Pancreas (tissue), 10 donors: Measurements from ENCODE around the gene PNMA8B. TPM values are rescaled to one million over a fixed set of nuclear protein-coding genes. Genes with fewer than 3 reads are reported as not detected.
A peak's percentile ranks its signal among the peaks of the same experiment; 100 is the strongest.

Source experiments
- ATAC-seq, 4 donors: fragments of 200-7000 bp; cut with Tn5 transposase; one replicate each; pipeline versions ENCODE4 v1.8.0 to v1.9.1; 2020; ENCODE audit warnings: mild to moderate bottlenecking in 4 of 4, moderate library complexity in 4 of 4
- DNase-seq, 6 donors: peaks; one replicate each; pipeline ENCODE4 v3.0.0-alpha.2; 2020
- FAIRE-seq: peaks from 2 replicates; lab custom pipeline; 2012; peaks lifted over from hg19 to GRCh38; lab: Jason Lieb, UNC
- H3K27ac ChIP-seq, 4 donors: fragments of 200-600 bp; sonication (generic); 1 replicate in 3 of 4; 2 replicates in 1 of 4; pipeline versions ENCODE4 v1.5.0 to v1.8.0; 2020
- H3K27me3 ChIP-seq, 4 donors: fragments of 200-600 bp; one replicate each; pipeline ENCODE4 v1.8.0; 2021
- H3K36me3 ChIP-seq, 3 donors: fragments of 200-600 bp; sonication (generic) in 1 of 3; one replicate each; pipeline versions ENCODE4 v1.5.0 to v1.8.0; 2020 to 2021
- H3K4me1 ChIP-seq, 3 donors: fragments of 200-600 bp; one replicate each; pipeline ENCODE4 v1.8.0; 2021
- H3K4me3 ChIP-seq, 4 donors: fragments of 200-600 bp; sonication (generic) in 2 of 4; one replicate each; pipeline versions ENCODE4 v1.5.0 to v1.8.0; 2020 to 2021
- H3K9me3 ChIP-seq, 4 donors: fragments of 200-600 bp; one replicate each; pipeline ENCODE4 v1.8.0; 2021
- CTCF ChIP-seq, 4 donors: fragments of 200-600 bp; sonication (generic) in 3 of 4; IDR thresholded peaks; one replicate each; pipeline versions ENCODE4 v1.5.0 to v1.8.0; 2021; ENCODE audit warnings: antibody characterized with exemption in 4 of 4
- WGBS, 2 donors: extraction: QIAGEN DNeasy Blood & Tissue Kit; methylation state at CpG; one replicate each; pipeline ENCODE4 v1.1.7; 2013; 5-methylcytosine and 5-hydroxymethylcytosine counted together
- intact Hi-C, 3 donors: fragments of 100-400 bp; cut with DNase I; formaldehyde crosslinking; loops; one replicate each; pipeline versions ENCODE4 v1.11.1 to v1.14.2; 2022
- polyA plus RNA-seq, 2 donors: library from polyadenylated mRNA; stranded (reverse); fragments of 200-250 nt; gene quantifications; one replicate each; pipeline ENCODE4 v1.2.3, GENCODE V29; 2013
- total RNA-seq, 6 donors: library from RNA; stranded (reverse); fragmentation: NEBNext Ultra II Directional in 4 of 6; extraction: Animal tissue kit (Norgen Biotek cat#: 25700) in 4 of 6; gene quantifications; one replicate each; pipeline versions ENCODE4 v1.2.1 to v1.2.4, GENCODE V29; 2021 to 2023
- donor health status: healthy with polysubstance abuse.
- donor health status: DM: no; HTN: no; CAD: no; lungs with moderate emphysema.
- donor health status: DM: no; HTN: no; CAD: no.
- donor health status: control.
- donor health status: control.
- donor health status: Bipolar disorder and iron deficiency.
- donor health status: DM: yes; HTN: yes; CAD: no.
- donor health status: DM: no; HTN: no; CAD: no.
- donor health status: DM: no; HTN: no; CAD: no.
- donor health status: DM: yes; HTN: yes; CAD: no.

Gene PNMA8B
- total and polyA plus RNA-seq, 8 donors, result 0.47 to 1.4 (median 0.90) TPM

- FAIRE-seq, result no peak
Observed at GRCh38 chr19:46454244-46454643, 41.4 kb downstream of the PNMA8B start.

GRCh38 chr19:46453661-46454060 is 42.0 kb downstream of the PNMA8B start:
- intact Hi-C loops, result no loop called here
- ATAC-seq (no peak), DNase-seq (no peak), FAIRE-seq (no peak)
- H3K4me3 ChIP-seq, result no peak overlapping the region
- WGBS, 2 donors, result 72 to 76% methylated on average over 6 of the region's 6 CpGs
- no peaks in the 10 kb centered on the region for H3K9me3 ChIP-seq
- no peak for TF ChIP-seq CTCF (IDR thresholded peaks at IDR 0.05)
- no peaks in the 10 kb centered on the region for H3K27me3 ChIP-seq
- H3K4me1 ChIP-seq, result no peaks in the 10 kb centered on the region
- no peak overlapping the region for H3K27ac ChIP-seq
- no peaks in the 10 kb centered on the region for H3K36me3 ChIP-seq

More at GRCh38 chr19:46454244-46454643, 41.4 kb downstream of the PNMA8B start:
- no peaks in the 10 kb centered on the region for H3K4me1 ChIP-seq
- intact Hi-C loops, result no loop called here
- WGBS, 2 donors, result 54 to 56% methylated on average over 3 of the region's 3 CpGs
- H3K27ac ChIP-seq, result no peak overlapping the region
- DNase-seq (no peak), ATAC-seq (no peak)
- no peak overlapping the region for H3K4me3 ChIP-seq
- H3K36me3 ChIP-seq, result no peaks in the 10 kb centered on the region
- H3K9me3 ChIP-seq, result no peaks in the 10 kb centered on the region
- no peaks in the 10 kb centered on the region for H3K27me3 ChIP-seq
- TF ChIP-seq CTCF (IDR thresholded peaks at IDR 0.05), result no peak

GRCh38 chr19:46452186-46452585 is 43.5 kb downstream of the PNMA8B start:
- DNase-seq (no peak), ATAC-seq (no peak), FAIRE-seq (no peak)
- no peaks in the 10 kb centered on the region for H3K4me1 ChIP-seq
- no peak for TF ChIP-seq CTCF (IDR thresholded peaks at IDR 0.05)
- H3K4me3 ChIP-seq, result no peak overlapping the region
- H3K27me3 ChIP-seq, result no peaks in the 10 kb centered on the region
- WGBS, 2 donors, result 27 to 31% methylated on average over 4 of the region's 4 CpGs
- intact Hi-C loops, result no loop called here
- no peaks in the 10 kb centered on the region for H3K9me3 ChIP-seq
- no peaks in the 10 kb centered on the region for H3K36me3 ChIP-seq
- no peak overlapping the region for H3K27ac ChIP-seq

GRCh38 chr19:46451352-46451751 is 44.3 kb downstream of the PNMA8B start:
- Histone ChIP-seq H3K4me3 (no peak overlapping the region), H3K36me3 (no peaks in the 10 kb centered on the region), H3K4me1 (no peaks in the 10 kb centered on the region), H3K27me3 (no peaks in the 10 kb centered on the region), H3K27ac (no peak overlapping the region), H3K9me3 (no peaks in the 10 kb centered on the region)
- TF ChIP-seq CTCF (IDR thresholded peaks at IDR 0.05), result no peak
- DNase-seq, result no peak
- intact Hi-C loops, result no loop called here
- 42 to 46% methylated on average over 6 of the region's 6 CpGs for whole genome bisulfite sequencing, 2 donors
- no peak for FAIRE-seq
- ATAC-seq, result peak in 2 of 4 donors; percentile 56 to 81

- DNase-seq, result no peak
- no peaks in the 10 kb centered on the region for H3K27me3 ChIP-seq
- no peak for ATAC-seq
- no peaks in the 10 kb centered on the region for H3K4me1 ChIP-seq
- H3K36me3 ChIP-seq, result no peaks in the 10 kb centered on the region
- no peak for FAIRE-seq
- H3K9me3 ChIP-seq, result no peaks in the 10 kb centered on the region
- H3K4me3 ChIP-seq, result no peak overlapping the region
- H3K27ac ChIP-seq, result no peak overlapping the region
- intact Hi-C loops, result no loop called here
- WGBS, 2 donors, result 86 to 89% methylated on average over 5 of the region's 5 CpGs
- TF ChIP-seq CTCF (IDR thresholded peaks at IDR 0.05), result no peak
Observed at GRCh38 chr19:46450737-46451136, 44.9 kb downstream of the PNMA8B start.
